HG02870 (cell line): ENCODE measurements around the gene SMAD9.

Experiments used
- ATAC-seq: cut with Tn5 transposase; IDR thresholded peaks from one replicate; pipeline ENCODE4 v1.9.1; 2021; ENCODE audit warnings: mild to moderate bottlenecking, moderate library complexity; ENCODE audit not compliant: unreplicated experiment

SMAD9 gene

GRCh38 chr13:36919833-36920615 lies at the start of gene SMAD9:
Gene SMAD9 (minus strand): TSS chr13:36920238. CDS start chr13:36879689, 40,549 bp downstream.
- peak; percentile 62 for ATAC-seq

DNA sequence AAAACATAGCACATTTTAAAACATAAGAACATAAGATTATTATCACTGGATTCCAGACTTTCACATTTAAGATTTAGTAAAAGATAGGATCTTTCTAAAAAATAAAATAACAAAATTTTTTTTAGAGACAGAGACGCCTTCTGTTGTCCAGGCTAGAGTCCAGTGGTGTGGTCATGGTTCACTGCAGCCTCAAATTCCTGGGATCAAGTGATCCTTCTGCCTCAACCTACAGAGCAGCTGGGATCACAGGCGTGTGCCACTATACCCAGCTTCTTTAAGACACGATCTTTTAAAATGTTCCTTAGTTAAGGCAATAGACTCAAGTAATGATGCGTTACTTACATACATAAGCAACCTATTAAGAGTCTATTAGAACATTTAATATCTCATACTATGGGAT lies 46.4 kb upstream of the SMAD9 start:
- no peak for ATAC-seq

GRCh38 chr13:36965767-36966166 lies 45.7 kb upstream of the SMAD9 start:
- ATAC-seq, result no peak

DNA sequence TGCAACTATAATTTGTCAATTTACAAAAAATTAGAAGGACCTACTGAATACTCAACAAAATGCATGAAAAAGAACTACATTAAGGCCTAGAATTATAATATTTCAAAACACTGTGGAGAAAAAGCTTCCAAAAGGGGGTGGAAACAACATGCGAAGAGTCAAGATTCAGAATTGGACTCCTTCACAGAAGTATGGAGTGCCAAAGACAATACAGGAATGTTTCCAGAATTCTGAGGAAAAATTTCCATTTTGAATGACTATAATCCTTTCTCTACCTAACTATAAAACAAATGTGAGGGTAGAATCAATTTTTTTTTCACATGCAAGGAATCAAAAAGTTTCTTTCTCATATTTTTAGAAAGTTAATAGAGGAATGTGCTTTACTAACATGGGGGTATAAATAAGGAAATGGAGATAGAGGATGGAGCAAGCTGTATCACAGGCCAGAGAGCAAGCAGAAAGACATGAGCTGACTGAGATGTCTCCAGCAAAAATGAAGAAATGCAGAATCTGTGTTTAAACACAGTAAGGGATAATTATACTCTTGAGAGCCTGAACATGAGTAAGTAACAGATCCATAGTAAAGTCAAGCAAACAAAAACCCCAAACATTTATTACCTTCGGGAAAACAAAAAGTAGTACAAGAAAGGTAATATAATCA lies 39.5 kb upstream of the SMAD9 start:
- no peak for ATAC-seq

DNA sequence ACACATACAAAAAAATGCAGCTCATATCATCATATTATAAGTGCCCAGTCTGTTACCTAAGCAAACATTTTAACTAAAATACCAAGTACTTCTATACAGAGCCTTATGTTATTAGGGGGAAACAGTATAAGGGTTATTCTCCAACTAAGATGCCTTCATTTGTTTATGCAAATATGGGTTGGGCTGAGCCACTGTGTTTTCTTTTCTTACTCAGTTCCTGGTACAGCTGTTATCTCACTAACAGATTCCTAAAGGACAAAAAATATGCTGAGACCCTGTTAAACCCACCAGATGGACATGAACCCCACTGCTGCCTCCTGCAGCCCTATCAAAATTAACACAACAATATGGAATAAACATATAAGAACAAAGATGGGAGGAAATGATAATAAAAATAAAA lies 34.5 kb upstream of the SMAD9 start:
- ATAC-seq, result no peak

GRCh38 chr13:36950920-36951319 lies 30.9 kb upstream of the SMAD9 start:
- ATAC-seq, result no peak

DNA sequence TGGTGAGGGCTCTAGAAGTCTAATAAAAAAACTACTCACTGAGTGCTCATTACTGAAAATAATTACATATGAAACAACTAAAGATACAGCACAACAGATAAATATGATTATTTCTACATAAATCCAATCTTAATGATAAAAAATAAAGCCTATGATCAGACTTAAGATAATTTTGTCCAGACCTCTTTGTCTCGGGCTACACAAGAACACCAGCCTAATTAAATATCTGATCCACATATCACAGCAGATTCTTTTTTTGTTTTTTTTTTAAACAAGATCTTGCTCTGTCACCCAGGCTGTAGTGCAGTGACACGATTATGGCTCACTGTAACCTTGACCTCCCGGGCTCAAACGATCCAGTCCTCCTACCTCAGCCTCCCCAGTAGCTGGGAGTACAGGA lies 30.3 kb upstream of the SMAD9 start:
- no peak for ATAC-seq

DNA sequence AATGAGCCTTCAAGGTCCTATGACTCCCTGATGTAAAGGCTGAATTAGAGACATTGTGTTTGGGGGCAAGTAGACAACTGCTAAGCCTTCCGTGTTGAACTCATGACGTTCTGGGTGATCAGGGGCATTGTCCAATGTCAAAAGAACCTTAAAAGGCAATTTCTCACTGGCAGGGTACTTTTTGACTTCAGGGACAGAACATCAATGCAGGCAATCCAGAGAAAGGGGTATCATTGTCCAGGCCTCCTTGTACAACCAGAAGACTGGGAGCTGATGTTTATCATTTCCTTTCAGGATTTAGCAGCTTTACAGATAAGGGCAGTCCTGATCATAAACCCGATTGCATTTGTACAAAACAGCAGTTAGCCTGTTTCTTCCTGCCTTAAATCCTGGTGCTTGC lies 25.0 kb upstream of the SMAD9 start:
- no peak for ATAC-seq

- no peak for ATAC-seq
Measured at GRCh38 chr13:36925603-36926002, 5.6 kb upstream of the SMAD9 start.

DNA sequence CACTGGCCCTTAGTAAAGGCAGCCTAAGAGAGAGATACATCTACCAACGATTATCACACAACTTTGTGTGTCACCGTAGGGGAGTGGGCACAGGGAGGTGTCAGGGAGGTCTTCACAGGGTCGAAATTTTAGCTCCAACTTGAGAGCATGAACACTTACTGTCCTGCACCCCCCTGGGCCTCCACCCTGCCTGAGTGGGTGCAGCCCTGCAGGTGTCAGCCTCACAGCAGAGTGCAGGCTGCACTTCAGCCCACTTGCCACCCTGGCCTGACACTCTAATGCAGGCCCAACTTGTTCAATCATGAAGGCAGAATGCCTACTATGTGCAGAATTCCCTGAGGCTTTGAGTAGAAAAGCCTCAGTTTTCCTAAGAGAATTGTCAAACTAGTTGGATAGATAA lies 4.0 kb upstream of the SMAD9 start:
- no peak for ATAC-seq

DNA sequence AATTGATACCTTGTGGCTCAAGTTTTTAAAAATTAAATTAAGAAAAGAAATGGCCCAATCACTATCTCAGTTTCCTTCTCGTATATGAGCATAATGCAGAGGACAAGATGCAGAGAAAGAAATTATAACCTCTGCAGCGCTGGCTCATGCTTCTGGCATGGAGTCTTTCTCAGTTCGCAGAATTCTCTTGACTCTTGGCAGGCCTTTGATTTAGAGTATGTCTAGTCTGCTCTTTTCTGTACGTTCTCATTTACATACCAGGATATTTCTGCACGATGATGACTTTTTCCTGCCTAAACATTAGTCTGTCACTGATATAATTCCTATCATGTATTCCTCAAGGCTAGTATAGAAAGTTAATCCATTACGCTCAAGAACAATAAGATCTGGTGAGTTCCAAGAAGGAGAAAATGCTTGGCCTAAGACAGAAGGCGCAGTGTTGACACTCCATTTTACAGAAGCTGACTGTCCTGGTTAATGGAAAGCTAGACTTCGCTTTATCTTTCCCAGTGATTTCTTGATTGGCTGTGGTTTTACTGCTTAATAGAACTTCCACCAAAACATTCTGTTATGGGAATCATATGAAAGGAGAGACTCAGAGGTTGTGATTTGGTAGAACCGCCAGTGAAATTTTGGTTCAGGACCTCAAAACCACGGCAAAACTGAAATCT lies 1.7 kb upstream of the SMAD9 start:
- no peak for ATAC-seq

DNA sequence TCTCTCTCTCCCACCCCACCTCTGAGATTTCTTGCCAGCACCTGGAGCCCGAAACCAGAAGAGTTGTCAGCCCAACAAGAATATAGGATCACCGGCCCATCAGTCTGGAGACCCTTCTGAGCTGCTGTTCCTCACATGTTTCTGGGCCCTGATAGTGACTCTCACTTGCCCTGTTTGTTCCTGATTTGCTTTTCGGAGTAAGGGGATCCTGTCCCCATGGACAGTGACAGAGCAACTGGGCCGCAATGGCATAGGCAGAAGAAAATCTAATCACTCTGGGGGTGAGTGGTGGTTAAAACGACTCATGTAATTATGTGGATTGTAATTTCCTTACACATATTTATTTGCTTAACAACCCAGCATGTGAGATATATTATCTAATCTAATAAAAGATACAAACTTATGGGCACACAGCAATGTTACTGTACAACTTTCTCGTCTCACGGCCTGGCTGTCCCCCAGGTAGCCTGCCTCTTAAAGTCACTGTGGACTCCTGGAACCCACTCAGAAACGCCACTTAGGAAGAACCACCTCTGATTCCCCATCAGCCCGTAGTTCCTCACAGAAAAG lies 663 bp upstream of the SMAD9 start:
- no peak for ATAC-seq

- peak; percentile 7 for ATAC-seq
Measured at GRCh38 chr13:36919171-36919832, 736 bp downstream of the SMAD9 start.

GRCh38 chr13:36918246-36919131 lies 1.5 kb downstream of the SMAD9 start:
- no peak for ATAC-seq

DNA sequence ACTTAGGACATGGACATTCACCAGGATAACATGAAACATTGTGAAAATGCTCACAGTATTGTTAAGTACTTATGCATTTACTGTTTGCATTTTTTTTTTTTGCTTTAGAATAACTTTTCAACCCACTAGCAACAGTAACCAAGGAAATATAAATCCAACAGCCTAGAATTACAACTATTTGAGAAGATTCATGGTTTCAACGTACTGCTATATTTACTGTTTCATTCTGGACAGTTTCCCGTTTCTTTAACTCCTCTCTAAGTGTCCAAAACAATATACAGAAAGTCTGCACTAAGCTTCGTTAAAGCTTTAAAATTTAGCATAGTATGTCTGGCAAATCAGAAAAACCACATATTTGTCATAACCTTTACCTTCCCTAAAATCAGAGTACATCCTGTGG lies 2.7 kb downstream of the SMAD9 start:
- ATAC-seq, result no peak

DNA sequence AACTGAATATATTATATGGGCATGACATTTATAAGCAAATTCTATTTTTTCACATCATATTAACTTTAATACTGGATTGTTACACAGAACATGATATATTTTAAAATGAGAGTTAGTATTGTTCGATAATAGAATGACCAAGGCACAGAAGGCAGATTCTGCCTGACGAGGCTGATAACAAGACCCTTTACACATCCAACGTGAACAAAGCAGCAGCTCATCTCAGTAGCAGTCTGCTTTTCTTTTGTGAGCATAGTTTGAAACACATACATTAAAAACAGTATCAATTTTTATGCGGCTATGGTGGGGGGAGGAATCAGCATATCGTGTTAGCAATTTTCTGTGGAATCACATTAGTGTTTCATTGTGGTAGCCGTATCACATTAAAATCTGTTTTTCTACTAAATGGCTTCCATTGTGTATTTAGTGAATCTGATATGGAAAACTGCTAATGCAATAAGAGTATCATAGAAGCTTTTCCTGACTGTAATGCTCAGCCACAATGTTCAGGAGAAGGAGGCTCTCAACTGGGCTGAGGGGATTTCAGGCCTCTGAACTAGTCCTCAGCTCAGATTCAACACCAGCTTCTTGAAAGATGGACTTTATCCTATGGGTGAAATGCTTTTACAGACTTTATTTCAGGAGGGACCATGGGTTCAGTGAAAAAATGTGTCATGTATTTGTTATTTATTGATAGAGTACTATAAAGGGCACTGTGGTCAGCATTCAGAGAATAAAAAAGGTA lies 4.0 kb downstream of the SMAD9 start:
- ATAC-seq, result no peak

DNA sequence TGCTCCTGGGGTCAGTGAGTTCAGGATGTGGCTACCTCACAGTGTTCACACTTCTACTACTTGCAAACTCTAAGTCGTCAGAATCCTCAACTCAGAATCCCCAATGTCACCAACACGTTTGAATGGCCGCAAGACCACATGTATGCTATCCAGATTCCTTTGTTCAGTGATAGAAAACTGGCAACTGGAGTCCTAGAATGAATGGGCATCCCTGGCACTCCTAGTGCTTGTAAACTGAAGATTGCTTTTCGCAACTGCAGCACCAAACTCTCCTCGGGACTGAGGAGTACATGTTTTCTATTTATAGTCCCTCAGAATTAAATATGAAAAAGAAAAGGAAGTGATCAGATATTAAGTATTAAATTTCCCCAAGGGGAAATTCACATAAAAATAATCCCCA lies 4.9 kb downstream of the SMAD9 start:
- ATAC-seq, result no peak

- ATAC-seq, result no peak
Measured at GRCh38 chr13:36914648-36915047, 5.4 kb downstream of the SMAD9 start.

DNA sequence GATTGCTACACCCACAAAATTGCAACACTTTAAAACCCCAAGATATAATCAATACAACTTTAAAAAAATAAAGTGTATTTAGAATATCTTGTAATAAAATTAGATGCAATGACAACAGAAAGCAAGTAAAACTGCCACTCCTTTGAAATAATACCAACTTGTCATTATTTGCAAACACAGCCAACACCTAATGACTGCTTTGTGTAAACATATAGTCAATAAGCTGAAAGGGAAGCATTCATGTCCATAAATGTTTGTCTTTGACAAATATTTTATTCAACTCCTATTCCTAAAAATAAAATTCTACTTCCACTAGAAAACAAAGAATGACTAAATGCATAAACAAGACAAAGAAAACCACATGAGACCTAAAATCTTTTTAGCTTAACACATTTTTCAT lies 6.6 kb downstream of the SMAD9 start:
- no peak for ATAC-seq
